ENCODE results near the gene CNKSR3. TPM values are rescaled to one million over a fixed set of nuclear protein-coding genes. Genes with fewer than 3 reads are reported as not detected.

CNKSR3 gene
- total and polyA plus RNA-seq, 2 of the 8 experiments (the other 6 are each of a cell fraction or from before 2014, with no cell fraction given) = 1.2 to 6.2 TPM

- no peak for TF ChIP-seq BCL11A (IDR thresholded peaks at IDR 0.05; ENCODE audit: low read depth in 2 of 2, low read length in 2 of 2)
- TF ChIP-seq KDM1A (IDR thresholded peaks at IDR 0.05; ENCODE audit: borderline replicate concordance, low read length) = peak; percentile 97
- H3K23ac ChIP-seq (ENCODE audit: insufficient read length) = no peak overlapping the region
- H2BK120ac ChIP-seq (replicated peaks; ENCODE audit: low read depth, low read length) = no peak overlapping the region
- H4K20me1 ChIP-seq (replicated peaks in 1 of 2; ENCODE audit: control insufficient read depth in 1 of 2, insufficient read depth in 2 of 2, low read length in 2 of 2) = no peaks in the 10 kb centered on the region
- no peaks in the 10 kb centered on the region; the same call in 1 of the 2 replicates for H3K23me2 ChIP-seq (ENCODE audit: low read depth, low read length)
- no peak overlapping the region for H2BK5ac ChIP-seq (ENCODE audit: low read depth, low read length)
- H3K27ac ChIP-seq (ENCODE audit: low read depth, low read length) = no peak overlapping the region
- no peak overlapping the region for H2BK12ac ChIP-seq (ENCODE audit: low read depth, low read length)
- H2BK15ac ChIP-seq (ENCODE audit: low read length) = no peak overlapping the region
- H4K5ac ChIP-seq (ENCODE audit: insufficient read length, low read depth, low read length) = no peak overlapping the region
- H2BK20ac ChIP-seq (ENCODE audit: low read length) = no peak overlapping the region
- no peaks in the 10 kb centered on the region for H3K79me1 ChIP-seq (ENCODE audit: low read depth, low read length)
- no peak overlapping the region for H3K9ac ChIP-seq (replicated peaks in 1 of 4; ENCODE audit: extremely low read depth in 1 of 4, low read depth in 3 of 4, low read length in 3 of 4)
- no peaks in the 10 kb centered on the region for H3K27me3 ChIP-seq (replicated peaks in 1 of 4; ENCODE audit: control insufficient read depth in 3 of 4, extremely low read depth in 1 of 4, insufficient read depth in 3 of 4, low read length in 3 of 4)
- CTCF ChIA-PET (ENCODE audit: partially characterized antibody) = no interaction called here
- peaks cover 0 to 5% of the 10 kb centered on the region in 2 experiments; a peak in 1 of 4 replicates for H3K9me3 ChIP-seq (ENCODE audit: insufficient read depth in 2 of 2, low read depth in 1 of 2, low read length in 1 of 2)
- H4K91ac ChIP-seq (replicated peaks; ENCODE audit: insufficient read length, low read length) = no peak overlapping the region
- H3K4me3 ChIP-seq (ENCODE audit: extremely low read depth in 1 of 4, insufficient read depth in 2 of 4, low read depth in 3 of 4, low read length in 4 of 4) = no peak overlapping the region
- H2AFZ ChIP-seq (ENCODE audit: low read length) = no peak overlapping the region
- DNase-seq (ENCODE audit: low read depth in 1 of 2, low spot score in 2 of 2) (no peak), FAIRE-seq (no peak)
- H2AK5ac ChIP-seq (ENCODE audit: low read depth, low read length) = no peak overlapping the region
- H3K4ac ChIP-seq (replicated peaks; ENCODE audit: insufficient read length, low read depth, low read length) = no peak overlapping the region
- H3K18ac ChIP-seq (ENCODE audit: extremely low read depth, low read length) = no peak overlapping the region
- 91% methylated on average over 2 of the region's 2 CpGs; no CpG with 5 or more reads in 1 of the 2 experiments for WGBS, 2 experiments (ENCODE audit: extremely low coverage in 1 of 2, insufficient coverage in 1 of 2, insufficient read length in 1 of 2, insufficient replicate concordance in 2 of 2, low coverage in 1 of 2, low lambda C conversion rate in 2 of 2, missing lambda C conversion rate in 1 of 2)
- no peak overlapping the region for H3K56ac ChIP-seq (replicated peaks; ENCODE audit: insufficient read length, low read depth, low read length)
- no peaks in the 10 kb centered on the region for H3K79me2 ChIP-seq (ENCODE audit: control insufficient read depth in 1 of 2, insufficient read depth in 2 of 2, low read length in 2 of 2)
- no peak overlapping the region for H4K8ac ChIP-seq (ENCODE audit: extremely low read depth, insufficient read depth, low read length)
- H3K4me1 ChIP-seq (replicated peaks in 1 of 4; ENCODE audit: control insufficient read depth in 3 of 4, insufficient read depth in 4 of 4, low read length in 3 of 4) = no peaks in the 10 kb centered on the region
- POLR2A ChIA-PET (ENCODE audit: partially characterized antibody) = no interaction called here
- H3K4me2 ChIP-seq (ENCODE audit: insufficient read depth in 1 of 2, low read depth in 2 of 2, low read length in 2 of 2) = no peak overlapping the region
- no peaks in the 10 kb centered on the region for H3K36me3 ChIP-seq (ENCODE audit: control insufficient read depth in 2 of 4, insufficient read depth in 4 of 4, low read length in 3 of 4)
- no peak overlapping the region for H3K14ac ChIP-seq (ENCODE audit: insufficient read length)
Observed at GRCh38 chr6:154373971-154374370, 136.5 kb downstream of the CNKSR3 start.
